ENCODE measurements around the gene NSMCE1.

- TF ChIP-seq POLR2A (IDR thresholded peaks at IDR 0.05; ENCODE audit: low read length) = no peak
- no peak for TF ChIP-seq GATA1 (IDR thresholded peaks at IDR 0.05; ENCODE audit: low read depth, low read length)
Observed at GRCh38 chr16:27210174-27210573, 58.4 kb downstream of the NSMCE1 start.
